Activated naive CD4-positive, alpha-beta T cell treated with anti-CD3 and anti-CD28 coated beads, Interleukin-2, amount 10 ng/mL, durations not matched to agents 7 days and 5 days (primary cell): ENCODE data around the gene XAGE1B.
"Not testable (repeated sequence)": the region's sequence is repeated elsewhere in the genome, so short reads cannot be mapped to it uniquely, and the experiment has no call there.

Source experiments
- CTCF ChIA-PET: fragments of 350-600 bp; sonication (Branson Sonifier 250); formaldehyde crosslinking; loops from one replicate; lab custom pipeline; 2021; ENCODE audit warnings: antibody characterized with exemption; lab: Charles Lee
- DNase-seq: peaks from one replicate; pipeline ENCODE4 v3.0.0-alpha.2; 2020
- H3K27ac Mint-ChIP-seq: one replicate; pipeline ENCODE4 v1.8.0; 2021; ENCODE audit warnings: mild to moderate bottlenecking, moderate library complexity, mixed read lengths
- H3K27me3 Mint-ChIP-seq: one replicate; pipeline ENCODE4 v1.8.0; 2021; ENCODE audit warnings: mild to moderate bottlenecking, mixed read lengths
- H3K36me3 Mint-ChIP-seq: one replicate; pipeline ENCODE4 v1.8.0; 2021; ENCODE audit warnings: mixed read lengths
- H3K4me1 Mint-ChIP-seq: one replicate; pipeline ENCODE4 v1.8.0; 2021; ENCODE audit warnings: mixed read lengths
- H3K4me3 Mint-ChIP-seq: one replicate; pipeline ENCODE4 v1.8.0; 2021; ENCODE audit warnings: mild to moderate bottlenecking, moderate library complexity, mixed read lengths
- H3K9me3 Mint-ChIP-seq: one replicate; pipeline ENCODE4 v1.8.0; 2021; ENCODE audit warnings: mixed read lengths

XAGE1B gene

GRCh38 chrX:52516987-52517325 is at the start of gene XAGE1B:
Gene XAGE1B (minus strand): TSS chrX:52517063. CDS start chrX:52515527, 1,536 bp downstream.
- DNase-seq, H3K4me1 Mint-ChIP-seq, H3K27ac Mint-ChIP-seq, H3K9me3 Mint-ChIP-seq, H3K27me3 Mint-ChIP-seq, CTCF ChIA-PET, H3K36me3 Mint-ChIP-seq, H3K4me3 Mint-ChIP-seq: not testable (repeated sequence)

- H3K27me3 Mint-ChIP-seq, result no peaks in the 10 kb centered on the region
- H3K4me3 Mint-ChIP-seq, result no peak overlapping the region
- no peaks in the 10 kb centered on the region for H3K36me3 Mint-ChIP-seq
- no peaks in the 10 kb centered on the region for H3K9me3 Mint-ChIP-seq
- H3K27ac Mint-ChIP-seq, result no peak overlapping the region
- no peaks in the 10 kb centered on the region for H3K4me1 Mint-ChIP-seq
- DNase-seq, result no peak
- CTCF ChIA-PET, result no interaction called here
Measured at GRCh38 chrX:52563105-52563504, 46.2 kb upstream of the XAGE1B start.

GRCh38 chrX:52558140-52558539 is 41.3 kb upstream of the XAGE1B start:
- H3K9me3 Mint-ChIP-seq, result no peaks in the 10 kb centered on the region

GRCh38 chrX:52556741-52557140 is 39.9 kb upstream of the XAGE1B start:
- Mint-ChIP-seq H3K27ac (no peak overlapping the region), H3K27me3 (peaks cover 3% of the 10 kb centered on the region), H3K4me1 (no peaks in the 10 kb centered on the region), H3K36me3 (no peaks in the 10 kb centered on the region), H3K9me3 (no peaks in the 10 kb centered on the region), H3K4me3 (no peak overlapping the region)
- CTCF ChIA-PET, result no interaction called here
- DNase-seq, result no peak

More at GRCh38 chrX:52558140-52558539, 41.3 kb upstream of the XAGE1B start:
- Mint-ChIP-seq H3K27me3 (peaks cover 3% of the 10 kb centered on the region), H3K4me1 (no peaks in the 10 kb centered on the region), H3K4me3 (no peak overlapping the region), H3K36me3 (no peaks in the 10 kb centered on the region), H3K27ac (no peak overlapping the region)
- no peak for DNase-seq
- CTCF ChIA-PET, result no interaction called here

GRCh38 chrX:52553995-52554642 is 37.3 kb upstream of the XAGE1B start:
- no peak for DNase-seq
- Mint-ChIP-seq H3K4me1 (no peaks in the 10 kb centered on the region), H3K27ac (no peak overlapping the region), H3K36me3 (no peaks in the 10 kb centered on the region), H3K9me3 (no peaks in the 10 kb centered on the region), H3K4me3 (no peak overlapping the region), H3K27me3 (peaks cover 7% of the 10 kb centered on the region)
- CTCF ChIA-PET, result no interaction called here

- DNase-seq, H3K27ac Mint-ChIP-seq, H3K27me3 Mint-ChIP-seq, H3K4me1 Mint-ChIP-seq, CTCF ChIA-PET, H3K4me3 Mint-ChIP-seq, H3K36me3 Mint-ChIP-seq, H3K9me3 Mint-ChIP-seq: not testable (repeated sequence)
Measured at GRCh38 chrX:52548769-52549168, 31.9 kb upstream of the XAGE1B start.

- no peak overlapping the region for H3K4me3 Mint-ChIP-seq
Measured at GRCh38 chrX:52544147-52544840, 27.4 kb upstream of the XAGE1B start.

GRCh38 chrX:52542311-52542710 is 25.4 kb upstream of the XAGE1B start:
- no peak overlapping the region for H3K27ac Mint-ChIP-seq
- no peak for DNase-seq
- no peak overlapping the region for H3K4me3 Mint-ChIP-seq
- H3K36me3 Mint-ChIP-seq, result no peaks in the 10 kb centered on the region
- CTCF ChIA-PET, result no interaction called here
- no peaks in the 10 kb centered on the region for H3K27me3 Mint-ChIP-seq
- H3K4me1 Mint-ChIP-seq, result no peaks in the 10 kb centered on the region
- no peaks in the 10 kb centered on the region for H3K9me3 Mint-ChIP-seq

More at GRCh38 chrX:52544147-52544840, 27.4 kb upstream of the XAGE1B start:
- CTCF ChIA-PET, result no interaction called here
- Mint-ChIP-seq H3K4me1 (no peaks in the 10 kb centered on the region), H3K27me3 (no peaks in the 10 kb centered on the region), H3K9me3 (no peaks in the 10 kb centered on the region), H3K27ac (no peak overlapping the region), H3K36me3 (no peaks in the 10 kb centered on the region)
- DNase-seq, result no peak

- DNase-seq, H3K9me3 Mint-ChIP-seq, H3K4me3 Mint-ChIP-seq, H3K36me3 Mint-ChIP-seq, H3K27ac Mint-ChIP-seq, H3K27me3 Mint-ChIP-seq, H3K4me1 Mint-ChIP-seq, CTCF ChIA-PET: not testable (repeated sequence)
Measured at GRCh38 chrX:52541051-52541450, 24.2 kb upstream of the XAGE1B start.

- H3K36me3 Mint-ChIP-seq, H3K9me3 Mint-ChIP-seq, H3K27ac Mint-ChIP-seq, H3K27me3 Mint-ChIP-seq, CTCF ChIA-PET, DNase-seq, H3K4me1 Mint-ChIP-seq, H3K4me3 Mint-ChIP-seq: not testable (repeated sequence)
Measured at GRCh38 chrX:52516110-52516986, 515 bp downstream of the XAGE1B start.

- H3K36me3 Mint-ChIP-seq, DNase-seq, H3K9me3 Mint-ChIP-seq, H3K4me1 Mint-ChIP-seq, H3K4me3 Mint-ChIP-seq, CTCF ChIA-PET, H3K27me3 Mint-ChIP-seq, H3K27ac Mint-ChIP-seq: not testable (repeated sequence)
Measured at GRCh38 chrX:52511126-52511525, 5.7 kb downstream of the XAGE1B start.

- H3K4me3 Mint-ChIP-seq, result no peak overlapping the region
- no peaks in the 10 kb centered on the region for H3K4me1 Mint-ChIP-seq
- no peaks in the 10 kb centered on the region for H3K36me3 Mint-ChIP-seq
- CTCF ChIA-PET, result no interaction called here
- H3K27me3 Mint-ChIP-seq, result no peaks in the 10 kb centered on the region
- H3K27ac Mint-ChIP-seq, result no peak overlapping the region
- DNase-seq, result no peak
- H3K9me3 Mint-ChIP-seq, result no peaks in the 10 kb centered on the region
Measured at GRCh38 chrX:52509916-52510315, 6.9 kb downstream of the XAGE1B start.

- no peaks in the 10 kb centered on the region for H3K36me3 Mint-ChIP-seq
- no peak overlapping the region for H3K27ac Mint-ChIP-seq
- CTCF ChIA-PET, result no interaction called here
- H3K9me3 Mint-ChIP-seq, result no peaks in the 10 kb centered on the region
- no peak overlapping the region for H3K4me3 Mint-ChIP-seq
- no peak for DNase-seq
- H3K4me1 Mint-ChIP-seq, result no peaks in the 10 kb centered on the region
- no peaks in the 10 kb centered on the region for H3K27me3 Mint-ChIP-seq
Measured at GRCh38 chrX:52507331-52507730, 9.5 kb downstream of the XAGE1B start.

GRCh38 chrX:52504551-52504950 is 12.3 kb downstream of the XAGE1B start:
- no peaks in the 10 kb centered on the region for H3K27me3 Mint-ChIP-seq
- no peaks in the 10 kb centered on the region for H3K4me1 Mint-ChIP-seq

GRCh38 chrX:52501362-52501761 is 15.5 kb downstream of the XAGE1B start:
- CTCF ChIA-PET, H3K36me3 Mint-ChIP-seq, H3K4me3 Mint-ChIP-seq, H3K9me3 Mint-ChIP-seq, DNase-seq, H3K27ac Mint-ChIP-seq, H3K4me1 Mint-ChIP-seq, H3K27me3 Mint-ChIP-seq: not testable (repeated sequence)

More at GRCh38 chrX:52504551-52504950, 12.3 kb downstream of the XAGE1B start:
- no peak for DNase-seq
- H3K36me3 Mint-ChIP-seq, result no peaks in the 10 kb centered on the region
- H3K27ac Mint-ChIP-seq, result no peak overlapping the region
- H3K9me3 Mint-ChIP-seq, result no peaks in the 10 kb centered on the region
- H3K4me3 Mint-ChIP-seq, result no peak overlapping the region
- CTCF ChIA-PET, result no interaction called here
